K562 (cell line): ENCODE data around the gene ANK2. TPM values are rescaled to one million over a fixed set of nuclear protein-coding genes. Genes with fewer than 3 reads are reported as not detected.

ENCODE experiments used
- ATAC-seq: fragments of 200-7000 bp; cut with Tn5 transposase; 3 replicates; pipeline ENCODE4 v1.9.1; 2020; ENCODE audit warnings: moderate library complexity
- BruUV-seq: library from RNA; stranded (reverse); fragments of 400-500 nt; replicated peaks from 2 replicates; lab custom pipeline; 2021; lab: Mats Ljungman, UMichigan
- CTCF ChIA-PET: fragments of 300-600 bp; formaldehyde crosslinking; extraction: SDS; loops from one replicate; lab custom pipeline; 2021; ENCODE audit warnings: low intra/inter-chr PET ratio; lab: Yijun Ruan, JAX
- POLR2A ChIA-PET: fragments of 300-600, 350-650 bp; sonication (Branson Sonifier 250); formaldehyde crosslinking; extraction: SDS; loops from one replicate; lab custom pipeline; 2021; ENCODE audit warnings: antibody characterized with exemption, inconsistent platforms; lab: Yijun Ruan, JAX
- DNase-seq, 4 experiments: peaks; one replicate each; pipeline versions ENCODE4 v3.0.0 to v3.0.0-alpha.2; 2011 to 2018; ENCODE audit warnings: low spot score in 3 of 4, mixed read lengths in 3 of 4; ENCODE audit errors: extremely low read depth in 1 of 4
- FAIRE-seq: peaks from 2 replicates; lab custom pipeline; 2011; peaks lifted over from hg19 to GRCh38; lab: Jason Lieb, UNC
- H2AFZ ChIP-seq: 2 replicates; pipeline ENCODE4 v1.6.0; 2011; ENCODE audit warnings: low read depth, low read length, control low read depth, inconsistent platforms
- H3K27ac ChIP-seq: fragments of 200-600 bp; 3 replicates; pipeline ENCODE4 v1.8.0; 2011; ENCODE audit warnings: low read depth, mild to moderate bottlenecking, control low read depth, inconsistent platforms, low read length, moderate library complexity, mixed read lengths; ENCODE audit errors: extremely low read depth
- H3K27me3 ChIP-seq, 2 experiments: fragments of 300-600 bp in 1 of 2; 2 replicates in 1 of 2; 3 replicates in 1 of 2; pipeline versions ENCODE4 v1.6.0 to v1.8.0; 2011; ENCODE audit warnings: inconsistent platforms in 2 of 2, low read length in 2 of 2, mild to moderate bottlenecking in 1 of 2, mixed read lengths in 1 of 2, moderate library complexity in 1 of 2; ENCODE audit not compliant: control insufficient read depth in 2 of 2, insufficient read depth in 2 of 2
- H3K36me3 ChIP-seq: fragments of 300-600 bp; 3 replicates; pipeline ENCODE4 v1.8.0; 2011; ENCODE audit warnings: mild to moderate bottlenecking, low read length, inconsistent platforms; ENCODE audit not compliant: control insufficient read depth, insufficient read depth
- H3K4me1 ChIP-seq, 2 experiments: fragments of 200-600 bp in 1 of 2; replicated peaks in 1 of 2; 2 replicates in 1 of 2; 3 replicates in 1 of 2; pipeline versions ENCODE4 v1.5.1 to v1.8.0; 2011; ENCODE audit warnings: inconsistent platforms in 2 of 2, low read length in 2 of 2, mild to moderate bottlenecking in 1 of 2, mixed read lengths in 1 of 2, moderate library complexity in 1 of 2; ENCODE audit not compliant: control insufficient read depth in 2 of 2, insufficient read depth in 2 of 2
- H3K4me2 ChIP-seq: 2 replicates; pipeline ENCODE4 v1.6.1; 2011; ENCODE audit warnings: low read length, control low read depth, inconsistent platforms, mixed read lengths; ENCODE audit not compliant: insufficient read depth
- H3K4me3 ChIP-seq: fragments of 200-600 bp; sonication (generic), shearing (Covaris generic); 2 replicates; pipeline ENCODE4 v1.5.1; 2016; ENCODE audit warnings: control low read depth, inconsistent platforms
- H3K79me2 ChIP-seq: fragments of 200-600 bp; 3 replicates; pipeline ENCODE4 v1.8.0; 2011; ENCODE audit warnings: low read length, inconsistent platforms; ENCODE audit not compliant: control insufficient read depth, insufficient read depth
- H3K9ac ChIP-seq, 2 experiments: 2 replicates each; pipeline versions ENCODE4 v1.6.0 to v1.6.1; 2011; ENCODE audit warnings: low read depth in 2 of 2, low read length in 2 of 2, control low read depth in 1 of 2, inconsistent platforms in 1 of 2, mild to moderate bottlenecking in 1 of 2, mixed read lengths in 1 of 2; ENCODE audit not compliant: insufficient read depth in 1 of 2
- H3K9me1 ChIP-seq: one replicate; pipeline ENCODE4 v1.6.0; 2011; ENCODE audit warnings: inconsistent platforms, mild to moderate bottlenecking, low read length, moderate library complexity; ENCODE audit not compliant: control insufficient read depth, insufficient read depth
- H3K9me3 ChIP-seq: replicated peaks from 2 replicates; pipeline ENCODE4 v1.5.1; 2011; ENCODE audit warnings: low read depth, low read length, inconsistent platforms; ENCODE audit not compliant: control insufficient read depth, insufficient read depth
- H4K20me1 ChIP-seq: replicated peaks from 2 replicates; pipeline ENCODE4 v1.6.1; 2011; ENCODE audit warnings: low read length, inconsistent platforms, mixed read lengths; ENCODE audit not compliant: control insufficient read depth, insufficient read depth
- E2F3 ChIP-seq: fragments of 250-450 bp; sonication (Bioruptor Pico); IDR thresholded peaks from 2 replicates; pipeline ENCODE4 v1.4.0; 2020; ENCODE audit warnings: mild to moderate bottlenecking
- ELF4 ChIP-seq: fragments of 450-650 bp; formaldehyde crosslinking; IDR thresholded peaks from 2 replicates; pipeline ENCODE4 v1.4.0; 2022; ENCODE audit warnings: missing genetic modification characterization
- ESRRB ChIP-seq: fragments of 250-450 bp; sonication (Bioruptor Pico); IDR thresholded peaks from 2 replicates; pipeline ENCODE4 v1.5.0; 2020; ENCODE audit warnings: mild to moderate bottlenecking, moderate library complexity, borderline replicate concordance
- FOXJ3 ChIP-seq: sonication (generic); formaldehyde crosslinking; IDR thresholded peaks from 2 replicates; pipeline ENCODE4 v1.4.0; 2020; ENCODE audit warnings: mild to moderate bottlenecking, missing genetic modification reagents
- GATAD2B ChIP-seq: fragments of 450-650 bp; IDR thresholded peaks from 2 replicates; pipeline ENCODE4 v1.6.1; 2017; ENCODE audit warnings: mild to moderate bottlenecking, borderline replicate concordance
- POLR2AphosphoS5 ChIP-seq: IDR thresholded peaks from 2 replicates; pipeline ENCODE4 v1.6.1; 2011; ENCODE audit warnings: mild to moderate bottlenecking, low read depth, low read length, moderate library complexity; ENCODE audit not compliant: control insufficient read depth, insufficient read depth
- RB1 ChIP-seq: fragments of 450-650 bp; IDR thresholded peaks from 2 replicates; pipeline ENCODE4 v1.6.1; 2017; ENCODE audit warnings: low read depth, mild to moderate bottlenecking
- RFX5 ChIP-seq: IDR thresholded peaks from 2 replicates; pipeline ENCODE4 v1.6.1; 2011; ENCODE audit warnings: low read depth, mild to moderate bottlenecking, improper control_type of control experiment, low read length
- SMAD1 ChIP-seq: fragments of 150-350 bp; IDR thresholded peaks from 2 replicates; pipeline ENCODE4 v1.6.1; 2014; ENCODE audit warnings: low read length, low read depth; ENCODE audit not compliant: partially characterized antibody
- XRCC5 ChIP-seq: fragments of 200-400 bp; formaldehyde crosslinking; IDR thresholded peaks from 2 replicates; pipeline ENCODE4 v1.6.1; 2017; ENCODE audit warnings: low read depth, mild to moderate bottlenecking, low read length
- ZNF146 ChIP-seq: IDR thresholded peaks from one replicate; pipeline ENCODE4 v1.6.1; 2018; ENCODE audit warnings: missing compliant biosample characterization; ENCODE audit not compliant: unreplicated experiment
- ZNF766 ChIP-seq: fragments of 200-800 bp; sonication (Bioruptor generic); conservative IDR thresholded peaks from 2 replicates; pipeline ENCODE4 v1.6.1; 2016; ENCODE audit warnings: missing genetic modification characterization, missing compliant biosample characterization
- WGBS: fragments of 100-300 bp; shearing (Covaris generic); methylation state at CpG from one replicate; pipeline ENCODE4 v1.1.6; 2016; ENCODE audit warnings: low coverage, mixed read lengths; ENCODE audit not compliant: insufficient coverage; ENCODE audit errors: missing lambda C conversion rate; 5-methylcytosine and 5-hydroxymethylcytosine counted together
- in situ Hi-C: fragments of 300-500 bp; cut with MboI; formaldehyde crosslinking; loops from 4 replicates; pipeline ENCODE4 v1.15.0; 2018; ENCODE audit warnings: inconsistent platforms, mixed read lengths
- intact Hi-C: fragments of 100-400 bp; cut with micrococcal nuclease; formaldehyde crosslinking; loops from 2 replicates; pipeline ENCODE4 v1.14.2; 2022
- polyA plus RNA-seq, 8 experiments: library from polyadenylated mRNA; depleted of rRNA in 4 of 8; stranded (reverse) in 5 of 8; unstranded in 3 of 8; fragments of >200 nt; fragmentation: Nextera tagmentation in 2 of 8; fragmentation: Illumina TruSeq in 1 of 8; extraction: Ambion mirVana in 2 of 8; extraction: Trizol in 1 of 8; gene quantifications; 2 replicates each; pipeline versions ENCODE4 v1.2.1 to v1.2.3, GENCODE V29; 2011 to 2014; ENCODE audit warnings: inconsistent platforms in 1 of 8, missing spikeins in 1 of 8
- total RNA-seq, 7 experiments: library from RNA; depleted of rRNA in 6 of 7; stranded (reverse); fragments of >200 nt in 6 of 7; fragmentation: Illumina TruSeq in 2 of 7; extraction: Trizol in 2 of 7; gene quantifications; 2 replicates each; pipeline versions ENCODE4 v1.2.1 to v1.2.3, GENCODE V29; 2011 to 2021; ENCODE audit warnings: low replicate concordance in 1 of 7
- TF ChIP-seq, protein P1 (sequence below): fragments of 250-450 bp; sonication (Bioruptor Pico); IDR thresholded peaks from 2 replicates; pipeline ENCODE4 v1.8.0; 2021; ENCODE audit warnings: borderline replicate concordance, mild to moderate bottlenecking, moderate library complexity; ENCODE audit not compliant: poor library complexity, severe bottlenecking
- TF ChIP-seq, protein P2 (sequence below): fragments of 250-450 bp; sonication (Bioruptor Pico); IDR thresholded peaks from 2 replicates; pipeline ENCODE4 v1.5.0; 2021
- TF ChIP-seq, protein P3 (sequence below): conservative IDR thresholded peaks from 2 replicates; pipeline ENCODE4 v1.6.1; 2011; ENCODE audit warnings: low read depth, mild to moderate bottlenecking, low read length; ENCODE audit not compliant: control insufficient read depth
- TF ChIP-seq, protein P4 (sequence below): fragments of 250-450 bp; sonication (Bioruptor Pico); IDR thresholded peaks from 2 replicates; pipeline ENCODE4 v1.8.0; 2021; ENCODE audit warnings: mild to moderate bottlenecking, moderate library complexity
- TF ChIP-seq, protein P5 (sequence below): sonication (generic); formaldehyde crosslinking; IDR thresholded peaks from 2 replicates; pipeline ENCODE4 v1.8.0; 2022; ENCODE audit warnings: mild to moderate bottlenecking, missing genetic modification reagents

The ANK2 gene
- total and polyA plus RNA-seq, 9 of the 15 experiments (the other 6 are each of a cell fraction or from before 2014, with no cell fraction given) = 0.07 to 0.24 TPM; not detected in 7

DNA sequence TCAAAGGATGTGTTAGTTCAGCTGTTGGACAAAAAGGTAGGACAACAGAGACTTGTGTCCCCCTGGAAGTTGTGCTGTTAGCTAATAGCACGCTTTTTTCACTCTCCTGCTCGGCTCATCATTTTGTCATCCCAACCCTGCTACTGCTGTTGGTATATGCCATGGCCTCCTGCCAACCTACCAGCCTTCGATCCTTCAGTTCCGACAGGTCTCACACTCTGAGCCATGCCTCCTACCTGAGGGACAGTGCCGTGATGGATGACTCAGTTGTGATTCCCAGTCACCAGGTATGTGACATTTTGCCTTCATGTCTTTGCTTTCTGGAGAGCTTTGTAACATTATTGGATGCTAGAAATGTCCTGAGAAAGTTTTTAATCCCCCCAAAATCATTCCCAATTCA, 268.1 kb downstream of the ANK2 start:
- no peaks in the 10 kb centered on the region for H4K20me1 ChIP-seq
- no peak overlapping the region for H3K9ac ChIP-seq
- ATAC-seq = no peak
- no TSS peak for BruUV-seq
- H3K36me3 ChIP-seq = no peaks in the 10 kb centered on the region
- no peaks in the 10 kb centered on the region for H3K9me1 ChIP-seq
- H3K27ac ChIP-seq = no peak overlapping the region
- in situ Hi-C loops = no loop called here
- H3K9me3 ChIP-seq = no peaks in the 10 kb centered on the region
- 0% methylated on average over 5 of the region's 5 CpGs for WGBS
- TF ChIP-seq FOXJ3 (CRISPR knock-in tag) (no peak), GATAD2B (no peak), RB1 (no peak), XRCC5 (no peak), ZNF146 (CRISPR knock-in tag) (no peak), ESRRB (CRISPR knock-in tag) (no peak), SMAD1 (no peak), ZNF766 (CRISPR knock-in tag) (no peak), RFX5 (no peak), POLR2AphosphoS5 (no peak), ELF4 (no peak), E2F3 (CRISPR knock-in tag) (no peak)
- TF ChIP-seq, protein P1, sequence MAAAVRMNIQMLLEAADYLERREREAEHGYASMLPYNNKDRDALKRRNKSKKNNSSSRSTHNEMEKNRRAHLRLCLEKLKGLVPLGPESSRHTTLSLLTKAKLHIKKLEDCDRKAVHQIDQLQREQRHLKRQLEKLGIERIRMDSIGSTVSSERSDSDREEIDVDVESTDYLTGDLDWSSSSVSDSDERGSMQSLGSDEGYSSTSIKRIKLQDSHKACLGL (CRISPR knock-in tag) = no peak
- TF ChIP-seq, protein P2, sequence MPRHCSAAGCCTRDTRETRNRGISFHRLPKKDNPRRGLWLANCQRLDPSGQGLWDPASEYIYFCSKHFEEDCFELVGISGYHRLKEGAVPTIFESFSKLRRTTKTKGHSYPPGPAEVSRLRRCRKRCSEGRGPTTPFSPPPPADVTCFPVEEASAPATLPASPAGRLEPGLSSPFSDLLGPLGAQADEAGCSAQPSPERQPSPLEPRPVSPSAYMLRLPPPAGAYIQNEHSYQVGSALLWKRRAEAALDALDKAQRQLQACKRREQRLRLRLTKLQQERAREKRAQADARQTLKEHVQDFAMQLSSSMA (CRISPR knock-in tag) = no peak
- TF ChIP-seq, protein P3, sequence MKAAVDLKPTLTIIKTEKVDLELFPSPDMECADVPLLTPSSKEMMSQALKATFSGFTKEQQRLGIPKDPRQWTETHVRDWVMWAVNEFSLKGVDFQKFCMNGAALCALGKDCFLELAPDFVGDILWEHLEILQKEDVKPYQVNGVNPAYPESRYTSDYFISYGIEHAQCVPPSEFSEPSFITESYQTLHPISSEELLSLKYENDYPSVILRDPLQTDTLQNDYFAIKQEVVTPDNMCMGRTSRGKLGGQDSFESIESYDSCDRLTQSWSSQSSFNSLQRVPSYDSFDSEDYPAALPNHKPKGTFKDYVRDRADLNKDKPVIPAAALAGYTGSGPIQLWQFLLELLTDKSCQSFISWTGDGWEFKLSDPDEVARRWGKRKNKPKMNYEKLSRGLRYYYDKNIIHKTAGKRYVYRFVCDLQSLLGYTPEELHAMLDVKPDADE = no peak
- TF ChIP-seq, protein P4, sequence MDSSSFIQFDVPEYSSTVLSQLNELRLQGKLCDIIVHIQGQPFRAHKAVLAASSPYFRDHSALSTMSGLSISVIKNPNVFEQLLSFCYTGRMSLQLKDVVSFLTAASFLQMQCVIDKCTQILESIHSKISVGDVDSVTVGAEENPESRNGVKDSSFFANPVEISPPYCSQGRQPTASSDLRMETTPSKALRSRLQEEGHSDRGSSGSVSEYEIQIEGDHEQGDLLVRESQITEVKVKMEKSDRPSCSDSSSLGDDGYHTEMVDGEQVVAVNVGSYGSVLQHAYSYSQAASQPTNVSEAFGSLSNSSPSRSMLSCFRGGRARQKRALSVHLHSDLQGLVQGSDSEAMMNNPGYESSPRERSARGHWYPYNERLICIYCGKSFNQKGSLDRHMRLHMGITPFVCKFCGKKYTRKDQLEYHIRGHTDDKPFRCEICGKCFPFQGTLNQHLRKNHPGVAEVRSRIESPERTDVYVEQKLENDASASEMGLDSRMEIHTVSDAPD (CRISPR knock-in tag) = no peak
- TF ChIP-seq, protein P5, sequence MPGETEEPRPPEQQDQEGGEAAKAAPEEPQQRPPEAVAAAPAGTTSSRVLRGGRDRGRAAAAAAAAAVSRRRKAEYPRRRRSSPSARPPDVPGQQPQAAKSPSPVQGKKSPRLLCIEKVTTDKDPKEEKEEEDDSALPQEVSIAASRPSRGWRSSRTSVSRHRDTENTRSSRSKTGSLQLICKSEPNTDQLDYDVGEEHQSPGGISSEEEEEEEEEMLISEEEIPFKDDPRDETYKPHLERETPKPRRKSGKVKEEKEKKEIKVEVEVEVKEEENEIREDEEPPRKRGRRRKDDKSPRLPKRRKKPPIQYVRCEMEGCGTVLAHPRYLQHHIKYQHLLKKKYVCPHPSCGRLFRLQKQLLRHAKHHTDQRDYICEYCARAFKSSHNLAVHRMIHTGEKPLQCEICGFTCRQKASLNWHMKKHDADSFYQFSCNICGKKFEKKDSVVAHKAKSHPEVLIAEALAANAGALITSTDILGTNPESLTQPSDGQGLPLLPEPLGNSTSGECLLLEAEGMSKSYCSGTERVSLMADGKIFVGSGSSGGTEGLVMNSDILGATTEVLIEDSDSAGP = no peak
- TF ChIP-seq, all 486 proteins: peak for 0
- CTCF ChIA-PET = no interaction called here
- Histone ChIP-seq H3K4me3 (no peak overlapping the region), H3K79me2 (no peaks in the 10 kb centered on the region), H3K27me3 (no peaks in the 10 kb centered on the region), H3K4me2 (no peak overlapping the region), H2AFZ (no peak overlapping the region), H3K4me1 (no peaks in the 10 kb centered on the region)
- POLR2A ChIA-PET = no interaction called here
- no peak for DNase-seq
- intact Hi-C loops = no loop called here
- no peak for FAIRE-seq
